GM12878 (cell line): ENCODE measurements around the gene ZBTB9. TPM values are rescaled to one million over a fixed set of nuclear protein-coding genes. Genes with fewer than 3 reads are reported as not detected.

Experiments
- BMI1 ChIP-seq: fragments of 450-650 bp; IDR thresholded peaks from 2 replicates; pipeline ENCODE4 v1.6.1; 2016; ENCODE audit warnings: mild to moderate bottlenecking, moderate library complexity, borderline replicate concordance
- CHD1 ChIP-seq: IDR thresholded peaks from 2 replicates; pipeline ENCODE4 v1.6.1; 2012; ENCODE audit warnings: low read depth, low read length, improper control_type of control experiment
- ELK1 ChIP-seq: IDR thresholded peaks from 2 replicates; pipeline ENCODE4 v1.6.1; 2012; ENCODE audit warnings: low read depth, low read length, improper control_type of control experiment
- FOXM1 ChIP-seq: IDR thresholded peaks from 2 replicates; pipeline ENCODE4 v1.6.1; 2012; ENCODE audit warnings: low read depth, mild to moderate bottlenecking, inconsistent platforms, low read length, moderate library complexity
- HDGF ChIP-seq: fragments of 450-650 bp; IDR thresholded peaks from 2 replicates; pipeline ENCODE4 v1.6.1; 2016; ENCODE audit warnings: antibody characterized with exemption
- MXI1 ChIP-seq: fragments of 150-350 bp; IDR thresholded peaks from 2 replicates; pipeline ENCODE4 v1.6.1; 2011; ENCODE audit warnings: low read depth, mild to moderate bottlenecking, inconsistent platforms, low read length, improper control_type of control experiment
- NKRF ChIP-seq: fragments of 450-650 bp; conservative IDR thresholded peaks from 2 replicates; pipeline ENCODE4 v1.6.1; 2017; ENCODE audit warnings: mild to moderate bottlenecking, moderate library complexity
- SIN3A ChIP-seq: IDR thresholded peaks from 2 replicates; pipeline ENCODE4 v1.6.1; 2012; ENCODE audit warnings: low read depth, low read length, improper control_type of control experiment
- SRF ChIP-seq, 2 experiments: IDR thresholded peaks; 2 replicates each; pipeline ENCODE4 v1.6.1; 2011; ENCODE audit warnings: low read depth in 2 of 2, low read length in 2 of 2, mild to moderate bottlenecking in 1 of 2, moderate library complexity in 1 of 2
- polyA plus RNA-seq, 11 experiments: library from polyadenylated mRNA; depleted of rRNA in 4 of 11; unstranded in 6 of 11; stranded (reverse) in 5 of 11; fragments of >200 nt; fragmentation: Nextera tagmentation in 4 of 11; fragmentation: Illumina TruSeq in 1 of 11; extraction: Ambion mirVana in 4 of 11; extraction: Trizol in 1 of 11; gene quantifications; 1 replicate in 1 of 11; 2 replicates in 10 of 11; pipeline versions ENCODE4 v1.2.1 to v1.2.3, GENCODE V29; 2011 to 2016; ENCODE audit warnings: inconsistent platforms in 2 of 11, missing spikeins in 2 of 11, low read depth in 1 of 11
- total RNA-seq, 4 experiments: library from RNA; depleted of rRNA in 3 of 4; stranded (reverse); fragments of >200 nt in 3 of 4; fragmentation: Illumina TruSeq in 1 of 4; extraction: Trizol in 1 of 4; gene quantifications; 2 replicates each; pipeline versions ENCODE4 v1.2.1 to v1.2.3, GENCODE V29; 2013 to 2021

Gene ZBTB9
- total and polyA plus RNA-seq, 10 of the 15 experiments (the other 5 are each of a cell fraction or from before 2014, with no cell fraction given): 1.5 to 12.7 (median 6.9) TPM

GRCh38 chr6:33430991-33431879 lies 23.1 kb upstream of the ZBTB9 start (continued):
- TF ChIP-seq NKRF (0 out of 2 replicates have a peak, but pooled peaks have one; percentile 34), CHD1 (no peak), MXI1 (peak; percentile 64), HDGF (0 out of 2 replicates have a peak, but pooled peaks have one; percentile 89), SIN3A (peak; percentile 61; the same call in 1 of the 2 replicates), FOXM1 (no peak), ELK1 (peak; percentile 79), SRF (IDR thresholded peaks at IDR 0.05; ENCODE audit: low read depth in 2 of 2, low read length in 2 of 2) (no peak), BMI1 (peak; percentile 83)
